ENCODE data around the gene LRRC46. TPM values are rescaled to one million over a fixed set of nuclear protein-coding genes. Genes with fewer than 3 reads are reported as not detected.

LRRC46 gene
- total RNA-seq, 1 experiment from 2014 or later = 0.31 TPM

DNA sequence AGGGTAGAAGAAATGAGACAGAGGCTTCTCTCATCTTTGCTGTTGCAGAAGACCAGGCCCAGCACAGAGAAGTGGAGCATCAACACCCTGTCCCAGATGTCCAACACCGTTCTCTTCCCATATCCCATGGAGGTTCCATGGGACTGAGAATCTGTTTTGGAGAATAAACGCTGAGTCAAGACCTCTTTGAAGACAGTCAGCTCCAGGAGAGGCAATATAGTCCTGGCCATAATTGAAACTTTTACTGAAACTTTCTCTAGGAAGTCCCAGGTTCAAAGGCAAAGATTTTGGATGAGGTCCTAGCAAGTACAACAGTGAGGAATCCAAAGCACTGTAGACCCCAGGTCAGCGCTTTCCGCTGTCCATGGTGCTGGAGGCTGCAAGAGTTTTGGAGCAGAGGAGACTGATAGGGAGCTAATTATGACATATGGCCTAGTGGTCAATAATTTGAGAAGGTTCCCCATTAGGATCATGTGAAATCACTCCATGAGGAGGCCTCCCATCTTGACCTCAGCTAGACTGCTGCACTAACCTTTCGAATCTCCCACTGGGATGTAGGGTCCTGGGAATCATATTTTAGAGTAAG, 45.8 kb upstream of the LRRC46 start:
- H4K91ac ChIP-seq (ENCODE audit: insufficient read length, low read depth, low read length) = no peak overlapping the region
- TF ChIP-seq, protein P1, sequence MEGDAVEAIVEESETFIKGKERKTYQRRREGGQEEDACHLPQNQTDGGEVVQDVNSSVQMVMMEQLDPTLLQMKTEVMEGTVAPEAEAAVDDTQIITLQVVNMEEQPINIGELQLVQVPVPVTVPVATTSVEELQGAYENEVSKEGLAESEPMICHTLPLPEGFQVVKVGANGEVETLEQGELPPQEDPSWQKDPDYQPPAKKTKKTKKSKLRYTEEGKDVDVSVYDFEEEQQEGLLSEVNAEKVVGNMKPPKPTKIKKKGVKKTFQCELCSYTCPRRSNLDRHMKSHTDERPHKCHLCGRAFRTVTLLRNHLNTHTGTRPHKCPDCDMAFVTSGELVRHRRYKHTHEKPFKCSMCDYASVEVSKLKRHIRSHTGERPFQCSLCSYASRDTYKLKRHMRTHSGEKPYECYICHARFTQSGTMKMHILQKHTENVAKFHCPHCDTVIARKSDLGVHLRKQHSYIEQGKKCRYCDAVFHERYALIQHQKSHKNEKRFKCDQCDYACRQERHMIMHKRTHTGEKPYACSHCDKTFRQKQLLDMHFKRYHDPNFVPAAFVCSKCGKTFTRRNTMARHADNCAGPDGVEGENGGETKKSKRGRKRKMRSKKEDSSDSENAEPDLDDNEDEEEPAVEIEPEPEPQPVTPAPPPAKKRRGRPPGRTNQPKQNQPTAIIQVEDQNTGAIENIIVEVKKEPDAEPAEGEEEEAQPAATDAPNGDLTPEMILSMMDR (conservative IDR thresholded peaks at IDR 0.05) = no peak
- H3K9me3 Mint-ChIP-seq = no peaks in the 10 kb centered on the region
- H2BK12ac ChIP-seq (ENCODE audit: insufficient read length, low read depth, low read length) = no peak overlapping the region
- H4K20me1 ChIP-seq (ENCODE audit: control insufficient read depth, insufficient read depth, insufficient read length) = no peaks in the 10 kb centered on the region
- no peak overlapping the region for H2AFZ ChIP-seq (ENCODE audit: low read length)
- no peak overlapping the region for H3K4me2 ChIP-seq (ENCODE audit: insufficient read depth, insufficient read length, low read length)
- no peak overlapping the region for H3K27ac ChIP-seq (ENCODE audit: insufficient read length, low read depth, low read length)
- H3T11ph ChIP-seq (ENCODE audit: low read length) = no peak overlapping the region
- no peak overlapping the region for H2BK20ac ChIP-seq (ENCODE audit: low read depth, low read length, poor library complexity, severe bottlenecking)
- H3K23ac ChIP-seq (ENCODE audit: insufficient read length, low read depth, low read length) = no peak overlapping the region
- no peak overlapping the region for H4K8ac ChIP-seq (replicated peaks; ENCODE audit: insufficient read length, low read depth, low read length)
- no peak overlapping the region for H2BK5ac ChIP-seq (ENCODE audit: insufficient read length, low read length)
- WGBS (ENCODE audit: extremely low coverage, insufficient read length, low lambda C conversion rate) = no CpG with 5 or more reads among the region's 5 CpGs
- no peak overlapping the region for H3K4ac ChIP-seq (ENCODE audit: low read depth, low read length)
- H3K27me3 Mint-ChIP-seq (ENCODE audit: low read depth) = peaks cover 78% of the 10 kb centered on the region
- H3K79me2 ChIP-seq (ENCODE audit: insufficient read depth, low read length) = no peaks in the 10 kb centered on the region
- no peak overlapping the region for H3K27ac Mint-ChIP-seq
- no peak overlapping the region for H2BK120ac ChIP-seq (ENCODE audit: low read depth, low read length, poor library complexity, severe bottlenecking)
- H3K36me3 Mint-ChIP-seq (ENCODE audit: insufficient read depth in 1 of 3, low read depth in 3 of 3) = no peaks in the 10 kb centered on the region
- peaks cover under 1% of the 10 kb centered on the region; the same call in 1 of the 2 replicates for H3K27me3 ChIP-seq (ENCODE audit: insufficient read depth, low read length)
- H3K4me3 Mint-ChIP-seq = no peak overlapping the region
- no peaks in the 10 kb centered on the region for H3K4me1 ChIP-seq (ENCODE audit: insufficient read depth, low read length)
- H2AK5ac ChIP-seq (ENCODE audit: insufficient read length, low read length) = no peak overlapping the region
- no peak overlapping the region for H4K5ac ChIP-seq (ENCODE audit: insufficient read length, low read depth, low read length)
- H3K9me3 ChIP-seq (ENCODE audit: control insufficient read depth, low read depth, low read length) = no peaks in the 10 kb centered on the region
- H2BK15ac ChIP-seq (ENCODE audit: low read depth, low read length) = no peak overlapping the region
- no peaks in the 10 kb centered on the region for H3K79me1 ChIP-seq (ENCODE audit: insufficient read depth, low read depth, low read length, poor library complexity, severe bottlenecking)
- no peak overlapping the region for H3K56ac ChIP-seq (ENCODE audit: insufficient read length, low read depth, low read length)
- H3K23me2 ChIP-seq (ENCODE audit: insufficient read length, low read depth, low read length, poor library complexity, severe bottlenecking) = peaks cover 8% of the 10 kb centered on the region
- peak; percentile 81 for DNase-seq
- no peak overlapping the region for H3K14ac ChIP-seq (ENCODE audit: insufficient read depth, low read length)
- H3K9ac ChIP-seq (ENCODE audit: extremely low read depth, insufficient read length, low read length) = no peak overlapping the region
- no peak overlapping the region for H3K18ac ChIP-seq (ENCODE audit: insufficient read length, low read depth, low read length)
- H3K4me1 Mint-ChIP-seq = peaks cover 2 to 9% of the 10 kb centered on the region in 2 experiments; a peak in 2 of 4 replicates

All from H9 (cell line).